Right atrium auricular region (tissue), 2 donors: ENCODE measurements around the gene LONRF2. TPM values are rescaled to one million over a fixed set of nuclear protein-coding genes. Genes with fewer than 3 reads are reported as not detected.

Source experiments
- DNase-seq: peaks from one replicate; pipeline ENCODE4 v3.0.0-alpha.2; 2019; ENCODE audit warnings: low spot score
- H3K27ac ChIP-seq, 2 donors: fragments of 200-600 bp; sonication (generic); 1 replicate in 1 of 2; 2 replicates in 1 of 2; pipeline ENCODE4 v1.5.1; 2016 to 2019
- H3K27me3 ChIP-seq, 2 donors: fragments of 200-600 bp; sonication (generic); one replicate each; pipeline versions ENCODE4 v1.5.1 to v1.6.0; 2017 to 2019
- H3K36me3 ChIP-seq: fragments of 200-600 bp; sonication (generic); one replicate; pipeline ENCODE4 v1.5.1; 2016
- H3K4me1 ChIP-seq, 2 donors: fragments of 200-600 bp; sonication (generic); one replicate each; pipeline versions ENCODE4 v1.5.1 to v1.6.0; 2017 to 2019
- H3K4me3 ChIP-seq, 2 donors: fragments of 200-600 bp; sonication (generic); 1 replicate in 1 of 2; 2 replicates in 1 of 2; pipeline ENCODE4 v1.5.1; 2017 to 2019; ENCODE audit warnings: mild to moderate bottlenecking in 1 of 2, moderate library complexity in 1 of 2
- H3K9me3 ChIP-seq, 2 donors: fragments of 200-600 bp; sonication (generic); one replicate each; pipeline ENCODE4 v1.5.1; 2019
- total RNA-seq, 2 donors: library from RNA; depleted of rRNA; stranded (reverse); fragments of >200 nt; gene quantifications; one replicate each; pipeline ENCODE4 v1.1.0, GENCODE V29; 2016
- TF ChIP-seq, protein P1 (sequence below), 2 donors: fragments of 200-600 bp; sonication (generic); IDR thresholded peaks; one replicate each; pipeline ENCODE4 v1.5.1; 2019; ENCODE audit warnings: antibody characterized with exemption in 2 of 2

The LONRF2 gene
- total RNA-seq, 2 donors from 2014 or later, result 11.3 to 18.9 TPM

DNA sequence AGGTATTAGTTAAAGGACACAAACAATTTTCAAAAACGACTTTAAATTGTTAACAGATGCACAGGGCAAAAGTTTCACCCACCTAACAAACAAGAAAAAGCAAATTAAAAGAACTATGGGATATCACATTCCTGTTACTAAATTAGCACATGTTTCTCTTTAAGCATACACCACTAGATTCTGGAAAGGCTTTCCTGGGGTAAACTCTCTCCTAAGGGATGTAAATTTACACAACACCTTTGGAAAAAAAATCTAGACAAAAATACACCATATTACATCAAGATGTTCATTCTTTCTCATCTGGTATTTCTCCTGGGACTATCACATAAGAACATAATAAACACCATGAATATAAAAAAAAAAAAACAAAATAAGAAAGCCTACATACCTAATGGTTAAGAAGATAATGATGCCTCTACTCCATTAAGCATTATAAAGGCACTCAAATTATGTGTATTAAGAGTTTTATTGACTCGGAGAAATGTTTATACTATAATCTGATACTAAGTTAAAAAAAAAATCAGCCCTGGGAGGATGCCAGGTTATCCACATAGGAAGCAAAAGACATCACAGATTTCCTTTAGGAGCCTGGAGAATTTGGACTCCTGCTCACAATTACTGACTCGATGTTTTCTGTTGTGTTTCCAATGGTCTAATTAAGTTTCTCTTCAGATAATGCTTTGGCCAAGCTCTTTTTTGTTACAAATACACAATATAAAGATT, 97.2 kb downstream of the LONRF2 start:
- Histone ChIP-seq H3K9me3 (no peaks in the 10 kb centered on the region), H3K27me3 (no peaks in the 10 kb centered on the region), H3K36me3 (no peaks in the 10 kb centered on the region), H3K4me1 (no peaks in the 10 kb centered on the region), H3K27ac (no peak overlapping the region), H3K4me3 (no peak overlapping the region)
- TF ChIP-seq, protein P1, sequence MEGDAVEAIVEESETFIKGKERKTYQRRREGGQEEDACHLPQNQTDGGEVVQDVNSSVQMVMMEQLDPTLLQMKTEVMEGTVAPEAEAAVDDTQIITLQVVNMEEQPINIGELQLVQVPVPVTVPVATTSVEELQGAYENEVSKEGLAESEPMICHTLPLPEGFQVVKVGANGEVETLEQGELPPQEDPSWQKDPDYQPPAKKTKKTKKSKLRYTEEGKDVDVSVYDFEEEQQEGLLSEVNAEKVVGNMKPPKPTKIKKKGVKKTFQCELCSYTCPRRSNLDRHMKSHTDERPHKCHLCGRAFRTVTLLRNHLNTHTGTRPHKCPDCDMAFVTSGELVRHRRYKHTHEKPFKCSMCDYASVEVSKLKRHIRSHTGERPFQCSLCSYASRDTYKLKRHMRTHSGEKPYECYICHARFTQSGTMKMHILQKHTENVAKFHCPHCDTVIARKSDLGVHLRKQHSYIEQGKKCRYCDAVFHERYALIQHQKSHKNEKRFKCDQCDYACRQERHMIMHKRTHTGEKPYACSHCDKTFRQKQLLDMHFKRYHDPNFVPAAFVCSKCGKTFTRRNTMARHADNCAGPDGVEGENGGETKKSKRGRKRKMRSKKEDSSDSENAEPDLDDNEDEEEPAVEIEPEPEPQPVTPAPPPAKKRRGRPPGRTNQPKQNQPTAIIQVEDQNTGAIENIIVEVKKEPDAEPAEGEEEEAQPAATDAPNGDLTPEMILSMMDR (IDR thresholded peaks at IDR 0.05), result no peak
- DNase-seq, result no peak

DNA sequence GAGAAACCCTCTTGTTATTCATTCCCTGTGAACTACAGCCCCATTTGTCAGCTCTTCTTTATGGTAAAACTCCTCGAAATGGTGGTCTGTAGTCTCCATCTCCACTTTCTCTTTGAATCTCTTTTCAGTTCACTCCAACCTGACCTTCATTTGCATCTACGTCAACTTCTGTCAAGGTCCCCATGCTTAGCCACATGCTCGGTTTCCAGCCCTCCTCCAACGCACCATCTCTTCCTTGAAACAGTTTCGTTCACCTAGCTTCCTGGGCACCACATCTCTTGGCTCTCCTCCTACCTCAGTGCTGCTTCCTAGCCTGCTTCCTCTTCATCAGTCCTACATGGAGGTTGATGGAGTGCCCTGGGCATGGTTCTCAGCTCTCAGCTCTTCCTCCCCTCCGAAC, 98.8 kb downstream of the LONRF2 start:
- H3K4me3 ChIP-seq, result no peak overlapping the region
- no peak overlapping the region for H3K27ac ChIP-seq
- no peaks in the 10 kb centered on the region for H3K27me3 ChIP-seq
- H3K9me3 ChIP-seq, result no peaks in the 10 kb centered on the region
- no peaks in the 10 kb centered on the region for H3K4me1 ChIP-seq
- DNase-seq, result no peak
- no peaks in the 10 kb centered on the region for H3K36me3 ChIP-seq
- TF ChIP-seq, protein P1 (IDR thresholded peaks at IDR 0.05), result no peak

Other genes starting within 250 kb of the LONRF2 start
- 10 to 100 TPM; 10.8 to 16.2 TPM for gene AFF3, start 179.9 kb downstream of the LONRF2 start, total RNA-seq
- 10 to 100 TPM; 12.5 to 16.4 TPM for gene CHST10, start 95.2 kb upstream of the LONRF2 start, total RNA-seq
- not detected for gene NMS, start 148.0 kb upstream of the LONRF2 start, total RNA-seq
- gene PDCL3, start 240.5 kb upstream of the LONRF2 start, total RNA-seq, result 10 to 100 TPM; 13.6 to 18.8 TPM